Mucosa of descending colon (tissue), 3 donors: Measurements from ENCODE around the gene MAST4. TPM values are rescaled to one million over a fixed set of nuclear protein-coding genes. Genes with fewer than 3 reads are reported as not detected.
A peak's percentile ranks its signal among the peaks of the same experiment; 100 is the strongest.

Experiments
- ATAC-seq: fragments of 200-7000 bp; cut with Tn5 transposase; one replicate; pipeline ENCODE4 v1.9.1; 2020; ENCODE audit warnings: mild to moderate bottlenecking, moderate library complexity
- DNase-seq, 3 donors: peaks; one replicate each; pipeline ENCODE4 v3.0.0-alpha.2; 2020
- H3K36me3 ChIP-seq: fragments of 200-600 bp; one replicate; pipeline ENCODE4 v1.8.0; 2021; ENCODE audit warnings: low read depth, mild to moderate bottlenecking
- H3K4me1 ChIP-seq: fragments of 200-600 bp; one replicate; pipeline ENCODE4 v1.8.0; 2021; ENCODE audit warnings: low read depth, mild to moderate bottlenecking
- H3K4me3 ChIP-seq: fragments of 200-600 bp; one replicate; pipeline ENCODE4 v1.8.0; 2021; ENCODE audit warnings: mild to moderate bottlenecking
- H3K9me3 ChIP-seq: fragments of 200-600 bp; one replicate; pipeline ENCODE4 v1.8.0; 2021; ENCODE audit warnings: mild to moderate bottlenecking
- CTCF ChIP-seq: fragments of 200-600 bp; IDR thresholded peaks from one replicate; pipeline ENCODE4 v1.8.0; 2022; ENCODE audit warnings: antibody characterized with exemption, mild to moderate bottlenecking
- intact Hi-C, 2 donors: fragments of 100-400 bp; cut with DNase I in 1 of 2; cut with micrococcal nuclease in 1 of 2; formaldehyde crosslinking; loops; one replicate each; pipeline versions ENCODE4 v1.11.0 to v1.11.1; 2022; cut with DNase I, micrococcal nuclease
- total RNA-seq, 3 donors: library from RNA; stranded (reverse); fragmentation: NEBNext Ultra II Directional in 2 of 3; extraction: Animal tissue kit (Norgen Biotek cat#: 25700) in 2 of 3; gene quantifications; one replicate each; pipeline versions ENCODE4 v1.2.1 to v1.2.4, GENCODE V29; 2021 to 2023
- donor health status: DM: no; HTN: no; CAD: no; lungs with moderate emphysema.
- donor health status: DM: no; HTN: no; CAD: no.
- donor health status: DM: no; HTN: yes; CAD: no.

MAST4 gene
- total RNA-seq, 3 donors from 2014 or later: 16.2 to 34.0 (median 22.5) TPM

- no peak for ATAC-seq
- no peak for DNase-seq
- no peak for TF ChIP-seq CTCF
Measured at GRCh38 chr5:66826263-66826662, 230.1 kb downstream of the MAST4 start.

GRCh38 chr5:66826696-66827095 is 230.5 kb downstream of the MAST4 start:
- H3K4me3 ChIP-seq: no peak overlapping the region
- no peaks in the 10 kb centered on the region for H3K36me3 ChIP-seq
- intact Hi-C loops: no loop called here
- H3K4me1 ChIP-seq: peaks cover 8% of the 10 kb centered on the region
- ATAC-seq (no peak), DNase-seq (no peak)
- H3K9me3 ChIP-seq: no peaks in the 10 kb centered on the region
- no peak for TF ChIP-seq CTCF

More at GRCh38 chr5:66826263-66826662, 230.1 kb downstream of the MAST4 start:
- Histone ChIP-seq H3K36me3 (no peaks in the 10 kb centered on the region), H3K9me3 (no peaks in the 10 kb centered on the region), H3K4me1 (peaks cover 8% of the 10 kb centered on the region), H3K4me3 (no peak overlapping the region)
- intact Hi-C loops: no loop called here

- ATAC-seq (peak; percentile 8), DNase-seq (no peak)
- peaks cover 8% of the 10 kb centered on the region for H3K4me1 ChIP-seq
- no peak overlapping the region for H3K4me3 ChIP-seq
- intact Hi-C loops: no loop called here
- H3K9me3 ChIP-seq: no peaks in the 10 kb centered on the region
- no peaks in the 10 kb centered on the region for H3K36me3 ChIP-seq
- TF ChIP-seq CTCF: no peak
Measured at GRCh38 chr5:66828046-66828547, 231.9 kb downstream of the MAST4 start.

- peak; percentile 96 for ATAC-seq
- Histone ChIP-seq H3K4me3 (no peak overlapping the region), H3K36me3 (no peaks in the 10 kb centered on the region), H3K9me3 (no peaks in the 10 kb centered on the region), H3K4me1 (peaks cover 8% of the 10 kb centered on the region)
- intact Hi-C loops: no loop called here
- no peak for TF ChIP-seq CTCF
- DNase-seq: peak in 2 of 3 donors; percentile 35 to 69
Measured at GRCh38 chr5:66828548-66829357, 232.6 kb downstream of the MAST4 start.

GRCh38 chr5:66829358-66829674 is 233.1 kb downstream of the MAST4 start:
- Histone ChIP-seq H3K36me3 (no peaks in the 10 kb centered on the region), H3K4me3 (no peak overlapping the region), H3K9me3 (no peaks in the 10 kb centered on the region), H3K4me1 (peaks cover 8% of the 10 kb centered on the region)
- intact Hi-C loops: no loop called here
- no peak for DNase-seq
- no peak for TF ChIP-seq CTCF
- no peak for ATAC-seq
